GM12873 (cell line): ENCODE measurements around the gene E2F1.

Experiments
- TF ChIP-seq, protein P1 (sequence below): IDR thresholded peaks from 2 replicates; pipeline ENCODE4 v1.5.1; 2012; ENCODE audit warnings: low read depth, mild to moderate bottlenecking, moderate library complexity, low read length, control low read depth; ENCODE audit not compliant: insufficient read depth; ENCODE audit errors: missing control alignments

The E2F1 gene

DNA sequence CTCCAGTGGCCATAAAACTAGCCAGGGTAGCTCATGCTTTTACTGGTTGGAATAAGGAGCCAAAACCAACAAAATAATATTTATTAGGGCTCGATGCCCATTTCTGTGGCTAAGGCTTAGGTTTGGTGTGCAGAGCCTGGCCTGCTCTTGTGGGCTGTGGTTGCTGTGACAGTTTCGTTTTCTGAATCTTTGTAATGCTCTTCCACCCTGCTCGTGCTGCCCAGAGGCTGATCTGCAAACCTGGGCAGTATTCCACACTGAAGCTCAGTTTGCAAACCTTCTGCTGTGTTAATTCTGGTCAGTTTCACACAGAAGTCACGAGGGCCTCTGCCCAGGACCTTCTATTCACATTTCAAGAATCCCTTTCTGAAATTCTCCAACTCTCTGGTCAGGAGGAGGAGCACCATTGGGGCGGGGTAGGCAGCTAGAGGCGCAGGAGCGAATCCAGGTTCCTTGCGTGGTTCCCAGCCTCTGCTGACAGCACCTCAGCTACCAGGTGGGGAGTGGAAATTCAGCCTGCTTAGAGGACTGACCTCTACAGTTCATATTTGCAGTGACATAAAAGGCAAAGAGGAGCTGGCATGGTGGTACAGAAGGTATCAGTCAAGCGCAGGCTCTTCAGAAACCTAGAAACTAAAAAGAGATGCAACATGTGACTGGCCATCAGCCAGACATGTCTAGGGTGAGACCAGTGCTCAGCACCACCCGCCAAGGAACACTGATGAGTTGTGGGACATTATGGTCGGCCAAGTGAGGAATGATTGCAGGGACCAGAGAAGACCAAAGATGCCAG, 38.4 kb downstream of the E2F1 start:
- TF ChIP-seq, protein P1, sequence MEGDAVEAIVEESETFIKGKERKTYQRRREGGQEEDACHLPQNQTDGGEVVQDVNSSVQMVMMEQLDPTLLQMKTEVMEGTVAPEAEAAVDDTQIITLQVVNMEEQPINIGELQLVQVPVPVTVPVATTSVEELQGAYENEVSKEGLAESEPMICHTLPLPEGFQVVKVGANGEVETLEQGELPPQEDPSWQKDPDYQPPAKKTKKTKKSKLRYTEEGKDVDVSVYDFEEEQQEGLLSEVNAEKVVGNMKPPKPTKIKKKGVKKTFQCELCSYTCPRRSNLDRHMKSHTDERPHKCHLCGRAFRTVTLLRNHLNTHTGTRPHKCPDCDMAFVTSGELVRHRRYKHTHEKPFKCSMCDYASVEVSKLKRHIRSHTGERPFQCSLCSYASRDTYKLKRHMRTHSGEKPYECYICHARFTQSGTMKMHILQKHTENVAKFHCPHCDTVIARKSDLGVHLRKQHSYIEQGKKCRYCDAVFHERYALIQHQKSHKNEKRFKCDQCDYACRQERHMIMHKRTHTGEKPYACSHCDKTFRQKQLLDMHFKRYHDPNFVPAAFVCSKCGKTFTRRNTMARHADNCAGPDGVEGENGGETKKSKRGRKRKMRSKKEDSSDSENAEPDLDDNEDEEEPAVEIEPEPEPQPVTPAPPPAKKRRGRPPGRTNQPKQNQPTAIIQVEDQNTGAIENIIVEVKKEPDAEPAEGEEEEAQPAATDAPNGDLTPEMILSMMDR, result no peak

DNA sequence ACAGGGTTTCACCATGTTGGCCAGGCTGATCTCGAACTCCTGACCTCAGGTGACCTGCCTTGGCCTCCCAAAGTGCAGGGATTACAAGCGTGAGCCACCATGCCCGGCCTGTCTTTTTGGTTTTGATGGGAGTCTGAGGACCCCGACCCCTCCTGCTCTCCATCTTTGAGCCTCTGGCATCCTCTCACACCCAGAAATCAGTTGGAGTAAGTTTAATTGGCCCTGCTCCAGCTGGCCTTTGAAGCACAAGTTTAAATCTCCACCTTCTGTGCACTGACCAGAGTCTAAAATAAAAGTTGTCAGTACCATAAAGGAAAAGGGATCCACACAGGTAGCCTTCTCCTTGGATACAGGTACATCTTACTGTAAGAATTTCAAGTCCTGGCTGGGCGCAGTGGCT, 40.0 kb downstream of the E2F1 start:
- TF ChIP-seq, protein P1, result no peak

DNA sequence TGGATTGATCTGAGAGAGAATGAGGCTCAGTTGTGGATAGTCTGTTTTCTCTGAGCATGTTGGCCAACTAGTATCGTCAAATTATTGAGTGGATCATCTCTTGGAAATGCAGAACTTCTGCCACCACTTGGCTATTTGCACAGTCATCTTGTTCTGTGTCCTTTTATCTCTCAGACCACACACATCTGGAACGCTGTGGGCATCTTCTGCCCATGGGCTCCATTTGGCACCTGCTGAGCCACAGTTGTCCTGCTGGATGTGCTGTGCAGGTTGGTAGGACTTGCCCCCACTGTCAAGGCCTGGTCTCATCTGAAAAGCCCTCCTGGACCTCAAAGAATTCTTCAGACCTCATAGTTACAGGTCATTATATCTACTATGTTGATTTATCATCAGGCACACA, 40.8 kb downstream of the E2F1 start:
- TF ChIP-seq, protein P1, result no peak

DNA sequence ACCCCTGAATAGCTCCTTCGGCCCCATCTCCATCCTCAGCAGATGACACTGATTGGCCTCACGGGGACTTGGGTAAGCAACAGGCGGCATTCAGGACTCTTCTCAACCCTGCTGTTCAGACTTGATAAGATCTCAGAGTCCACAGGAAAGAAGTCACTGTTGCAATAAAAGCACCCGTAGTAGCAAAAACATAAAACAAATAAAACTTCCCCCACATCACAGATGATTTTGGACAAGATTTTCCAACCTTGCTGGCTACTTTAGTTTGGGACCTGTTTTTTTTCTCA, 41.2 kb downstream of the E2F1 start:
- TF ChIP-seq, protein P1, result no peak

DNA sequence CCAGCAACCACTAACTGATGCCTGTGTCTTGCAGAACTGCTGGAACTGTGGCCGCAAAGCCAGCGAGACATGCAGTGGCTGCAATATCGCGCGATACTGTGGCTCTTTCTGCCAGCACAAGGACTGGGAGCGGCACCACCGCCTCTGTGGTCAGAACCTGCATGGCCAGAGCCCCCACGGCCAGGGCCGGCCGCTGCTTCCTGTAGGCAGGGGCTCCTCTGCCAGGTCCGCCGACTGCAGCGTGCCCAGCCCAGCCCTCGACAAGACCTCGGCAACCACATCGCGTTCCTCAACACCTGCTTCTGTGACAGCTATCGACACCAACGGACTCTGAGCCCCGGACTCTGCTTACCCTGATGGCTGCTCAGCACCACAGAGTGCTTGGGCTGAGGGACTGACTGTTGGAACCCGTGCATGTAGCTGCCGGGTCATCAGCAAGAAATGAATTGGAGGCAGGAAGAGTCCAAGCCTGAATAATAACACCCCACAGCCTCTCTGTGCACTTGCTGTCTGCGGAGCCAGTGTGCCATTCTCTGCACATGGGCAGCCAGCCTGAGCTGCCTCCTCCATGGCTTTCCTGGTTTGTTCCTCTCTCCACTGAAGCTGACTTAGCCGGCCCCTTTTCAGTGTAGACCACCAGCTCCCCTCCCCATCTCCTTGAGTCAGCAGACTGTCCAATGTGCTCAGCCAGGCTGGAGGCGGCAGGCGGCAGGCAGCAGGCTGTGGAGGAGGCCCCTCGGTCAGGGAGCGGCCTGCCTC, 41.7 kb downstream of the E2F1 start:
- TF ChIP-seq, protein P1, result no peak

DNA sequence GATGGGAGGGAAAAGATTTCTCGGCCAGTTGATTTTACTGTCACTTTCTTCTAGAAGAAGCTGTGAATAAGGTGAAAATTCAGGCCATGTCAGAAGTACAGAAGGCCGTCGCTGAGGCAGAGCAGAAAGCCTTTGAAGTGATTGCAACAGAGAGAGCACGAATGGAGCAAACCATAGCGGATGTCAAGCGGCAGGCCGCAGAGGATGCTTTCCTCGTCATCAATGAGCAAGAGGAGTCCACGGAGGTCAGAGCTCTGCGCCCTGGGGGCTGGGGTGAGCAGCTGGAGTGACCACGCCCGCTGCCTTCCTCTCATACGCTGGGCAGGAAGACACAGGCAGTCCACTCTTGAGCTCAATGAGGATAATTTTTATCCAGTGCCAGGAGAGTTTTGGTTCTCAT, 45.9 kb downstream of the E2F1 start:
- TF ChIP-seq, protein P1, result no peak

DNA sequence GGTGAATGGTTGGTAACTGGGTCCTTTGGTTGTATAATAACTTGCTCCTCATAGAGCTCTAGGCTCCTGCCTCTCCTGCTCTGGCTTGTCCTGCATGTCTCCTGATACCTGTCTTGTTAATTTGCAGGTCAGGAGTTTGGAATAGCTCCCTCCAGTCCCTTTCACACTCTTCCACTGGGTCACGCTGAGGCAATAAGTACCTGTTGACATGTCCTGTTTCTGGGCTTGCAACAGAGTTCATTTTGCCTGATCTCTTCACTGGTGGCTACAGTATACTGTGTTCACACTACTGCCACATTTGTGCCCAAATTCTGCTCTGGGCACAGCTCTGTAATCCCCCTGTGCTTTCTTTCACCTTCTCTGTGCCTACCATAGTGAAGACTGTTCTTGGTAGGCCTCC, 49.4 kb downstream of the E2F1 start:
- TF ChIP-seq, protein P1, result no peak
